Kidney (tissue), 14 donors: Measurements from ENCODE around the gene DLG2. TPM values are rescaled to one million over a fixed set of nuclear protein-coding genes. Genes with fewer than 3 reads are reported as not detected.
"Not testable (repeated sequence)": the region's sequence is repeated elsewhere in the genome, so short reads cannot be mapped to it uniquely, and the experiment has no call there.

ENCODE experiments used
- DNase-seq, 5 donors: peaks; one replicate each; pipeline ENCODE4 v3.0.0-alpha.2; 2013 to 2020
- FAIRE-seq: peaks from 2 replicates; lab custom pipeline; 2012; peaks lifted over from hg19 to GRCh38; lab: Jason Lieb, UNC
- H3K27ac ChIP-seq, 2 donors: one replicate each; pipeline ENCODE4 v1.7.0; 2013; ENCODE audit warnings: low read depth in 2 of 2, low read length in 2 of 2, inconsistent platforms in 1 of 2
- H3K27me3 ChIP-seq: one replicate; pipeline ENCODE4 v1.7.1; 2013; ENCODE audit warnings: low read length, inconsistent platforms; ENCODE audit not compliant: control insufficient read depth, insufficient read depth
- H3K36me3 ChIP-seq, 3 donors: one replicate each; pipeline versions ENCODE4 v1.7.0 to v1.7.1; 2013; ENCODE audit warnings: low read length in 3 of 3, control low read depth in 1 of 3, inconsistent platforms in 1 of 3; ENCODE audit not compliant: insufficient read depth in 3 of 3, control insufficient read depth in 2 of 3
- H3K4me1 ChIP-seq, 3 donors: one replicate each; pipeline versions ENCODE4 v1.7.0 to v1.7.1; 2013; ENCODE audit warnings: low read length in 3 of 3, inconsistent platforms in 1 of 3, low read depth in 1 of 3; ENCODE audit not compliant: control insufficient read depth in 2 of 3, insufficient read depth in 2 of 3
- H3K4me3 ChIP-seq, 3 donors: one replicate each; pipeline versions ENCODE4 v1.7.0 to v1.8.1; 2013; ENCODE audit warnings: low read length in 3 of 3, control low read depth in 1 of 3, inconsistent platforms in 1 of 3
- H3K9ac ChIP-seq, 3 donors: one replicate each; pipeline versions ENCODE4 v1.7.0 to v1.7.1; 2013; ENCODE audit warnings: low read length in 3 of 3, control low read depth in 1 of 3, inconsistent platforms in 1 of 3
- H3K9me3 ChIP-seq, 3 donors: one replicate each; pipeline versions ENCODE4 v1.7.0 to v1.7.1; 2013; ENCODE audit warnings: low read length in 3 of 3, control low read depth in 1 of 3, inconsistent platforms in 1 of 3; ENCODE audit not compliant: control insufficient read depth in 2 of 3, insufficient read depth in 1 of 3
- CTCF ChIP-seq: IDR thresholded peaks from 3 replicates; pipeline ENCODE4 v1.5.1; 2012; ENCODE audit warnings: mild to moderate bottlenecking, moderate library complexity, borderline replicate concordance; ENCODE audit not compliant: insufficient read depth; ENCODE audit errors: extremely low read depth
- intact Hi-C: fragments of 100-400 bp; cut with DNase I; formaldehyde crosslinking; loops from one replicate; pipeline ENCODE4 v1.11.1; 2022
- polyA plus RNA-seq: library from polyadenylated mRNA; stranded (reverse); fragments of 350-450 nt; fragmentation: Illumina TruSeq; extraction: RNeasy Lipid Tissue Mini Kit (QIAGEN cat#74804); gene quantifications from one replicate; pipeline ENCODE4 v1.2.3, GENCODE V29; 2014; ENCODE audit warnings: low read depth, low replicate concordance; ENCODE audit not compliant: insufficient read depth
- total RNA-seq: library from RNA; stranded (reverse); fragmentation: NEBNext Ultra II Directional; extraction: Animal tissue kit (Norgen Biotek cat#: 25700); gene quantifications from one replicate; pipeline ENCODE4 v1.2.1, GENCODE V29; 2021
- donor health status: control.
- donor health status: control.
- donor health status: control.
- donor health status: control.
- donor health status: control.
- donor health status: DM: yes; HTN: yes; CAD: no.
- donor health status: Normal renal cell carcinoma (clear cell type).

DLG2 gene
- total and polyA plus RNA-seq, 2 donors from 2014 or later, result 2.9 to 7.2 TPM

GRCh38 chr11:85256433-85256832 lies 370.7 kb downstream of the DLG2 start:
- no peaks in the 10 kb centered on the region for H3K4me1 ChIP-seq
- no peak overlapping the region for H3K4me3 ChIP-seq
- H3K9ac ChIP-seq, result no peak overlapping the region
- no peak for TF ChIP-seq CTCF
- H3K27ac ChIP-seq, result no peak overlapping the region
- DNase-seq (peak in 1 of 5 donors; percentile 59), FAIRE-seq (no peak)
- H3K9me3 ChIP-seq, result no peaks in the 10 kb centered on the region
- intact Hi-C loops, result no loop called here
- H3K36me3 ChIP-seq, result no peaks in the 10 kb centered on the region
- no peaks in the 10 kb centered on the region for H3K27me3 ChIP-seq

GRCh38 chr11:85249482-85249881 lies 377.7 kb downstream of the DLG2 start:
- Histone ChIP-seq H3K4me3 (no peak overlapping the region), H3K27ac (no peak overlapping the region), H3K9ac (no peak overlapping the region), H3K27me3 (no peaks in the 10 kb centered on the region), H3K36me3 (no peaks in the 10 kb centered on the region), H3K9me3 (no peaks in the 10 kb centered on the region), H3K4me1 (no peaks in the 10 kb centered on the region)
- no peak for TF ChIP-seq CTCF
- DNase-seq (no peak), FAIRE-seq (no peak)
- intact Hi-C loops, result no loop called here

- intact Hi-C loops, result no loop called here
- H3K9ac ChIP-seq, result no peak overlapping the region
- H3K36me3 ChIP-seq, result no peaks in the 10 kb centered on the region
- no peak overlapping the region for H3K4me3 ChIP-seq
- DNase-seq, result no peak
- H3K4me1 ChIP-seq, result no peaks in the 10 kb centered on the region
- no peak for TF ChIP-seq CTCF
- no peaks in the 10 kb centered on the region for H3K27me3 ChIP-seq
- no peaks in the 10 kb centered on the region for H3K9me3 ChIP-seq
- H3K27ac ChIP-seq, result no peak overlapping the region
- no peak for FAIRE-seq
Observed at GRCh38 chr11:85247797-85248196, 379.3 kb downstream of the DLG2 start.

- Histone ChIP-seq H3K4me1 (no peaks in the 10 kb centered on the region), H3K4me3 (no peak overlapping the region), H3K9me3 (peaks cover 0 to 2% (median 0%) of the 10 kb centered on the region in 3 donors), H3K9ac (no peak overlapping the region), H3K36me3 (no peaks in the 10 kb centered on the region), H3K27ac (no peak overlapping the region), H3K27me3 (no peaks in the 10 kb centered on the region)
- FAIRE-seq (no peak), DNase-seq (no peak)
- no peak for TF ChIP-seq CTCF
- intact Hi-C loops, result no loop called here
Observed at GRCh38 chr11:85238906-85239305, 388.2 kb downstream of the DLG2 start.

GRCh38 chr11:85238038-85238437 lies 389.1 kb downstream of the DLG2 start:
- H3K27me3 ChIP-seq, H3K27ac ChIP-seq, H3K9ac ChIP-seq, DNase-seq, H3K9me3 ChIP-seq, H3K36me3 ChIP-seq, FAIRE-seq, H3K4me1 ChIP-seq, H3K4me3 ChIP-seq, intact Hi-C loops: not testable (repeated sequence)
